Femur (tissue), 1 donor: ENCODE data around the gene MORN1.

Source experiments
- DNase-seq: peaks from one replicate; pipeline ENCODE4 v3.0.0-alpha.2; 2017

Gene MORN1

DNA sequence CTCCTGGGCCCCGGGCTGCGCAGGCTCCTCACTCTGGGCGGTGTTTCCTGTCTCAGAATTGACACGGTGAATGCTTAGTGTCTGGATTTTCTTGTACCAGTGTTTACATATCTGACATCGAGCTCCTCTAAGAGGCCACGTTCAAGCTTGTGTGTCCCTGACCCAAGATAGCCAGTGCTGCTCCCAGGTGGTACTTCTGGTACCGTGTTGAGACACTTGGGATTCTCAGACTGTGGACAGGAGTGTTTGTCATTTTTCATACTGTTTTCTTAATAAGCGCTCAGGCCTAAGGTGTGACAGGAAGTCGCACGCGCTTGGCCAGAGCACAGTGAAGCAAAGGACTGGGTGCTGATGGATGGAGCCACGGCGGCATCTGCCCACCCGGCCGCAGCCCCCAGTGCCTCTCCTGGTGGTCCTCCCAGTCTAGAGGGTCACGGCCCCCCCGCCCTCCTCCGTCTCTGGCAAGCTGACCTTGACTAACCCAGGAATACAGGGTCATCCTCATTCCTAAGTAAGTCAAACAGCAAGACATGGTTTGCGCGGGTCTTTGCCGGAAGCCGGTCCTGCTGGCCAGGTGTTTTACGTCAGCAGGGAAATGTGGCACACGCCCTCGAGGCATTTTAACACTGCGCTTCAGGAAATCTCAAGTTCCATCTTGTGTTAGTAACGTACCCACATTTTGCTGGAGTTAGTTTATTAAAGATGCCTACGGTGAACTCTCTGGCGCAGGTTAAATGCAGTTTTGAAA, 13.0 kb upstream of the MORN1 start:
- no peak for DNase-seq

DNA sequence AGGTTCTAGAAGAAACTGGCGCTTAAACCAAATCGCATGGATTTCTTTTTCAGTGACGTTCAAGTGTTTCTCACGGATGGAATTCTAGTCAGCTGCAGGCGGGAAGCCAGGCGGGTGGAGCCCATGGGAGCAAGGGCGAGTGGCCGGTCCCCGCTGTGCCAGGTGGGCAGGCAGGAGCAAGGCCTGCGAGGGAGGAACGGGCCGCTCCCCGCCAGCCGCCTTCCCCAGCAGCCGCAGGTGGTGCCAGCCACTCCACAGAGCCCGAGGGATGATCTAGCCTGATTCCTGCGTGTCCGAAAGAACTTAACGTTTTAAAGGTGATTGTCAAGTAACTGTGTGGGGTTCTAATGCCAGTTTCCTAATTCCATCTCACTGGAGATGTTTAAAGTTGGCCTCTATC, 11.9 kb upstream of the MORN1 start:
- no peak for DNase-seq

DNA sequence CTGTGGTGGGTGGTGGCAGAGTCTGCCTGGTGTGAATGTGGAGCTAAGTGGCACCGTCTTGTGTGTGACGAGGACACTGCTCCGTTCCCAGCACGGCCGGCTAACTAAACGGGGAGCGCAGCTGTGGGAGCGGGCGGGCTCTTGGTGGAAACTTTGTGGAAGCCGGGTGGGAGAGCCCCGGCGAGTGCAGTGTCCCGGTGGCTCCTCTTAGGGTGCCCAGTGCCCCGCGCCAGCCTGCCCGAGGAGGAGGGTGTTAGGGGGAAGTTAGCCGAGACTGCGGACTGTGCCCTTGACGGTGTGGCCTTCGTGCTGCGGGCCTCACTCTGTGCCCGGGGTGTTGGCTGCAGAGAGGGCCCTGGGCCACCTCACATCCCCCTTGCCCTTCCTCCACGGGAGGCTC, 11.1 kb upstream of the MORN1 start:
- DNase-seq: no peak

DNA sequence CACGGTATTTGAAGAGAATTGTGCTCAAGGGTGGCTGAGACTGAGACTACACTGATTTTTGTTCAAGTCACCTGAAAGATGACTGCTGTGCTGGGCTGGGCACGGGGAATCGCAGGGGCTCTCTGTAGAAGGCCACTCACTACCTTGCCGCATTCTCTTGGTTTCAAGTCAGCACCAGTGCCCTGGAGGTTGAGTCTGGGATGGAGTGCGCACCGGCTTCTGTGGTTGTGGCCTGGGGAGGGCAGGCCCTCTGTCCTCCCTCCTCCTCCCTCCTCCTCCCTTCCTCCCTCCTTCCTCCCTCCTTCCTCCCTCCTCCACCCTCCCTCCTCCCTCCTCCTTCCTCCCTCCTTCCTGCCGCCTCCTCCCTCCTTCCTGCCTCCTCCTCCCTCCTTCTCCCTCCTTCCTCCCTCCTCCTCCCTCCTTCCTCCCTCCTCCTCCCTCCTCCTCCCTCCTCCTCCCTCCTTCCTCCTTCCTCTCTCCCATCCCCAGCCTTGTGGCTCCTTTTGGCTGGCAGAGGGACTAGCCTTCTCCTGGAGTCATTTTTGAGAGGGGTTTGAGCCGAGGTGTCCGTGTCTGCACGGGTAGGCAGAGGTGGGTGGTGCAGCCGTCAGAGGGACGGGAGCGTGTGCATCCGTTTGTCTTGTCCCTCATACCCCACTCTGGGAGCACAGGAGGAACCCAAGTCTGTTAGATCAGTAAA, 9.7 kb upstream of the MORN1 start:
- no peak for DNase-seq

- no peak for DNase-seq
These were observed 9.2 kb upstream of the MORN1 start for GRCh38 chr1:2400576-2400909.

GRCh38 chr1:2399890-2400575, 8.7 kb upstream of the MORN1 start:
- no peak for DNase-seq

GRCh38 chr1:2398871-2399270, 7.5 kb upstream of the MORN1 start:
- DNase-seq: no peak

- DNase-seq: no peak
These were observed 5.8 kb upstream of the MORN1 start for GRCh38 chr1:2397007-2397679.

DNA sequence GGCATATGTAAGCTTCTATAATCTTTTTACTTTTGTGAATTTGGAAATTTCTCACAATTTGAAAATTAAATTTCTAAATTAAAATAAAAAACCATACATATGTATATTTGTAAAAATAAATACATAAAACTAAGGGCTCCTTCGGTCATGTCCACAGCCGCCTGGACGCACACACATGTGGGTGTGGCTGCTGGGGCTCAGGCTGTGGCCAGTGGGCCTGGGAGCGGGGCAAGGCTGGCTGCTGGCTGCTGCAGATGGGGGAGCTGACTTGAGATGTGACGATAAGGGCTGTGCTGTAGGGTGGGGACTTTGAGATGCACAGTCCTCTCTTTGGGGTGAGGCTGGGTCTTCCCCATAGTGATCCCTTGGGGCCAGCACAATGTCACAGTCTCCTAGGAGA, 5.1 kb upstream of the MORN1 start:
- no peak for DNase-seq

- no peak for DNase-seq
These were observed 4.7 kb upstream of the MORN1 start for GRCh38 chr1:2396059-2396458.

- DNase-seq: no peak
These were observed 3.9 kb upstream of the MORN1 start for GRCh38 chr1:2395245-2395644.

- no peak for DNase-seq
These were observed 3.4 kb upstream of the MORN1 start for GRCh38 chr1:2394761-2395160.

DNA sequence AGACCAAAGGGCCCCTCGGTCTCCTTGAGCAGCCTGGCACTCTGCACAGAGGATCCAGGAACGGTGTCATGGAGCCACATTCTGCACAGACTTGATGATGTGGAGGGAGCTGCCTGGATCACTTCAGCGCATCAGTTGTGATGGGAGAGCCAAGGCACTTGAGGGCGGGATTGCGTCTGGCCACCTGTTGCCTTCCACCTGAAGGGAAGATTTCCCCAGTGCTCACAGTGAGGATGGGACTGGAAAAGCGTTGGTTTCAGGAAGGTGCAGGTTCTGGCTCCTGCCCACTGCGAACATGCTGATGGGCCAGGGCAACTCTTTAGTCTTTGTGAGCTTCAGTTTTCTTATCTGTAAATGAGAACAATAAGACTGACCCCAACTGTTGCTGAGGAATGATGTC, 2.9 kb upstream of the MORN1 start:
- DNase-seq: no peak

GRCh38 chr1:2393471-2393877, 2.1 kb upstream of the MORN1 start:
- no peak for DNase-seq

DNA sequence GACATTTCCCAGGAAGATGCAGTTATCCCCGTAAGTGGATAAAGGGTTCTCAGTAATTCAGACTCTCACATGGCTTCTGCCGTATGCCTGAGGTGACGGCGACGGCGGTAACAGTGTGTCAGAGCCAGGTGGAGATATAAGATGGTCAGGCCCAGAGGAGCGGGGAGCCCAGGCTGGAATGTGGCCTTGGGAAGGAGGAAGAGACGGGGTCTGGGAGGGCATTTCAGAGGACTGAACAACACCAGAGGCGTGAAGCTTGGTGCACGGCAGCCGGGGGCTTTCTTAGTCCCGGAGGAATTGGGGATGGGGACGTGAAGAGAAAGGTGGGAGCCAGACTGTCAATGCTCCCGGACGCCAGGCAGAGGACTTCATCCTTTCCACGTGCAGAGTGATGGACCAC, 1.3 kb upstream of the MORN1 start:
- DNase-seq: no peak

DNA sequence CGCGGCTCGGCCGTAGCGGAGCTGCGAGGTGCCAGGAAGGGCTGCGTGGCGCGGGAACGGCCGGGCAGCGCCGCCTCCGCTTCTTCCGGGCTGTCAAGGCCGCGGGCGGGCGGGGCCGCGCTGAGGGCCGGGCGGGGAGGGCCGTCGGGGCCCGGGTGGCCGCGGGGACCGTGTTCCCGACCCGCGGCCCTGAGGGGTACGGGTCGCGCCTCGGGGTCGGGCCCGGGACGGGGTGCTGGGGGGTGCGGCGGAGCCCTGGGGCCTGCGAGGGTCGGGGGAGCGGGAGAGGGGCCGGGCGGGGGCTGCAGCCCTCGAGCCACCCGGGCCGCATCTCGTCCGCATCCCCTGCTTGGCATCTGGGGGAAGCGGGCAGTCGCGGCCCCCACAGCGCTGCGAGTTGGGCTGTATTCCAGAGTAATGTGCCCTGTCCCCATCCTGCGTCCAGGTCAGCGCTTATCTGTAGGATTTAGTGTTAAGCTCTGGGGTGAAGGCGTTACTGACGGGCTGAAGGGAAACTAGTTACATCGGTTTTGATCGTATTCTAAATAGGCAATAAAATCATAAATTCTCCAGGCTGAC, 666 bp upstream of the MORN1 start:
- DNase-seq: no peak

- no peak for DNase-seq
These were observed 1.7 kb downstream of the MORN1 start for GRCh38 chr1:2389644-2390043.

DNA sequence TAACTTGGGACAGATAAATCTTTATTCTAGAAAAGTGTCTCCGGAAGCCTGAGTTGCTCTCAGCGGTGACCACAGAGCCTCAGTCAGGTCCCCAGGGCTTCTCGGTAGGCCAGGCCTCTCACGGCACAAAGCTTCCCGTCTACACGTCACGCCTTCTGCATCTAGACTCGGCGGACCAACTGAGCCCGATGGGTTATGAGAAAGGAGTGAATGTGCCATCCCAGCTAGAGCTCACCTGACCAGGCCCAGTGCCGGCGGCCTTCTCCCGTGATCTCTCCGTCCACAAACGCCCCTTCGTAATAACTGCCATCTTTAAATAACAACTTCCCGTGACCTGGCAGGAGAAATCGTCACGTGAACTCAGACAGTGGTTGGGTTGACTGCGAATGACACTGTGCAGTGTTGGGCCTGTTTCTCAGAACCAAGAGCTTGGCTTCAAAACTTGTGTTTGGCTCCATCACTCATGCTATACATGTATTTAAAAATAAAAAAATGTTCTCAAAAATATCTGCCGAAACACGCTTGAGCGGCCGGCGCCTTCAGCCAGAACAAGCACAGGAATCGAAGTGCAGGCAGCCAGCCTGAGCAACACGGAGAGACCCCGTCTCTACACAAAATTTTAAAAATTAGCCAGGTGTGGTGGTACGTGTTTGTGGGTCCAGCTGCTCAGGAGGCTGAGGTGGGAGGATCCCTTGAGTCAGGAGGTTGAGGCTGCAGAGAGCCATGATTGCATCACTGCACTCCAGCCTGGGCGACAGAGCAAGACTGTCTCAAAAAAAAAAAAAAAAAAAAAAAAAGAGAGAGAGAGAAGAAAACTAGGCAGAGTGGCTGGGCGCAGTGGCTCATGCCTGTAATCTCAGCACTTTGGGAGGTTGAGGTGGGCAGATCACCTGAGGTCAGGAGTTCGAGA, 3.1 kb downstream of the MORN1 start:
- DNase-seq: no peak

GRCh38 chr1:2386636-2387611, 4.4 kb downstream of the MORN1 start:
- no peak for DNase-seq

- DNase-seq: no peak
These were observed 5.6 kb downstream of the MORN1 start for GRCh38 chr1:2385606-2386280.
